SK-N-SH (cell line): ENCODE measurements around the gene DMD. TPM values are rescaled to one million over a fixed set of nuclear protein-coding genes. Genes with fewer than 3 reads are reported as not detected.

Experiments
- CTCF ChIA-PET: fragments of 300-600, 350-600 bp; formaldehyde crosslinking; extraction: SDS; loops from one replicate; lab custom pipeline; 2021; lab: Yijun Ruan, JAX
- POLR2A ChIA-PET: fragments of 350-600 bp; sonication (Branson Sonifier 250); formaldehyde crosslinking; extraction: SDS; loops from one replicate; lab custom pipeline; 2020; ENCODE audit warnings: antibody characterized with exemption, inconsistent platforms; lab: Yijun Ruan, JAX
- DNase-seq: peaks from one replicate; pipeline ENCODE4 v3.0.0; 2012
- H2AFZ ChIP-seq: fragments of 200-600 bp; sonication (generic); 2 replicates; pipeline ENCODE4 v1.8.1; 2016; ENCODE audit warnings: antibody characterized with exemption, mild to moderate bottlenecking, low read depth
- H3F3A ChIP-seq: fragments of 200-600 bp; sonication (generic); replicated peaks from 2 replicates; pipeline ENCODE3; 2016; ENCODE audit warnings: antibody characterized with exemption, mild to moderate bottlenecking; ENCODE audit not compliant: insufficient read depth
- H3K27ac ChIP-seq, 2 experiments: fragments of 200-500 bp in 1 of 2; fragments of 200-600 bp in 1 of 2; sonication (Bioruptor generic) in 1 of 2; sonication (generic), shearing (Covaris generic) in 1 of 2; 2 replicates each; pipeline versions ENCODE4 v1.5.1 to v1.6.1; 2014 to 2016; ENCODE audit warnings: low read depth in 2 of 2, inconsistent platforms in 1 of 2, low read length in 1 of 2, mild to moderate bottlenecking in 1 of 2, mixed read lengths in 1 of 2
- H3K27me3 ChIP-seq: fragments of 200-600 bp; sonication (generic), shearing (Covaris generic); 2 replicates; pipeline ENCODE4 v1.6.1; 2016; ENCODE audit warnings: mixed run types; ENCODE audit not compliant: insufficient read depth
- H3K36me3 ChIP-seq, 2 experiments: fragments of 200-500 bp in 1 of 2; fragments of 200-600 bp in 1 of 2; sonication (Bioruptor generic) in 1 of 2; sonication (generic) in 1 of 2; replicated peaks in 1 of 2; 2 replicates each; pipeline versions ENCODE3 to v1.5.1; 2014 to 2016; ENCODE audit warnings: low read length in 1 of 2, mild to moderate bottlenecking in 1 of 2; ENCODE audit not compliant: insufficient read depth in 2 of 2, control insufficient read depth in 1 of 2
- H3K4me1 ChIP-seq, 2 experiments: fragments of 200-500 bp in 1 of 2; fragments of 200-600 bp in 1 of 2; sonication (Bioruptor generic) in 1 of 2; sonication (generic), shearing (Covaris generic) in 1 of 2; 2 replicates each; pipeline versions ENCODE4 v1.5.1 to v1.6.1; 2014 to 2016; ENCODE audit warnings: low read depth in 1 of 2, low read length in 1 of 2, mixed run types in 1 of 2; ENCODE audit not compliant: insufficient read depth in 2 of 2, control insufficient read depth in 1 of 2
- H3K4me2 ChIP-seq: fragments of 200-600 bp; sonication (generic), shearing (Covaris generic); 2 replicates; pipeline ENCODE4 v1.6.1; 2017; ENCODE audit warnings: mixed run types
- H3K4me3 ChIP-seq, 2 experiments: fragments of 200-500 bp in 1 of 2; fragments of 200-600 bp in 1 of 2; sonication (Bioruptor generic) in 1 of 2; sonication (generic), shearing (Covaris generic) in 1 of 2; 2 replicates each; pipeline versions ENCODE4 v1.5.1 to v1.8.1; 2014 to 2016; ENCODE audit warnings: low read depth in 2 of 2, inconsistent platforms in 1 of 2, low read length in 1 of 2, mild to moderate bottlenecking in 1 of 2, mixed read lengths in 1 of 2, moderate library complexity in 1 of 2
- H3K79me2 ChIP-seq: fragments of 200-600 bp; sonication (generic); 2 replicates; pipeline ENCODE4 v1.8.1; 2017; ENCODE audit warnings: mild to moderate bottlenecking; ENCODE audit not compliant: insufficient read depth
- H3K9ac ChIP-seq: fragments of 200-600 bp; sonication (generic); 2 replicates; pipeline ENCODE4 v1.6.1; 2017; ENCODE audit warnings: mixed run types
- H3K9me2 ChIP-seq: fragments of 200-600 bp; sonication (generic); 2 replicates; pipeline ENCODE4 v1.6.1; 2017; ENCODE audit warnings: mixed run types
- H3K9me3 ChIP-seq: fragments of 200-600 bp; sonication (generic); 2 replicates; pipeline ENCODE4 v1.6.1; 2017; ENCODE audit warnings: mixed run types, mild to moderate bottlenecking, moderate library complexity
- H4K20me1 ChIP-seq: fragments of 200-600 bp; sonication (generic); 2 replicates; pipeline ENCODE4 v1.6.1; 2017; ENCODE audit warnings: mild to moderate bottlenecking, mixed run types; ENCODE audit not compliant: insufficient read depth
- CHD2 ChIP-seq: fragments of 150-350 bp; IDR thresholded peaks from 2 replicates; pipeline ENCODE4 v1.6.1; 2018; ENCODE audit warnings: low read length; ENCODE audit not compliant: partially characterized antibody
- ELF1 ChIP-seq: IDR thresholded peaks from 2 replicates; pipeline ENCODE4 v1.4.0; 2012
- EP300 ChIP-seq, 2 experiments: IDR thresholded peaks; 2 replicates each; pipeline versions ENCODE4 v1.4.0 to v1.6.1; 2012; ENCODE audit warnings: borderline replicate concordance in 1 of 2, low read depth in 1 of 2, low read length in 1 of 2
- FOXM1 ChIP-seq: IDR thresholded peaks from 2 replicates; pipeline ENCODE4 v1.4.0; 2012; ENCODE audit warnings: low read depth, mild to moderate bottlenecking
- GABPA ChIP-seq: IDR thresholded peaks from 2 replicates; pipeline ENCODE4 v1.4.0; 2012; ENCODE audit warnings: low read depth, mild to moderate bottlenecking
- MEF2A ChIP-seq: IDR thresholded peaks from 2 replicates; pipeline ENCODE4 v1.4.0; 2012; ENCODE audit warnings: low read depth, borderline replicate concordance
- RAD21 ChIP-seq: IDR thresholded peaks from 2 replicates; pipeline ENCODE4 v1.6.1; 2012; ENCODE audit warnings: mild to moderate bottlenecking, low read length
- RFX5 ChIP-seq: IDR thresholded peaks from 2 replicates; pipeline ENCODE4 v1.6.1; 2012; ENCODE audit warnings: mild to moderate bottlenecking, improper control_type of control experiment, low read length
- RXRA ChIP-seq: IDR thresholded peaks from 2 replicates; pipeline ENCODE4 v1.4.0; 2012; ENCODE audit warnings: low read depth, mild to moderate bottlenecking, borderline replicate concordance
- SMC3 ChIP-seq: IDR thresholded peaks from 2 replicates; pipeline ENCODE4 v1.6.1; 2012; ENCODE audit warnings: low read depth, low read length, improper control_type of control experiment
- TCF12 ChIP-seq: IDR thresholded peaks from 2 replicates; pipeline ENCODE4 v1.4.0; 2012
- TEAD4 ChIP-seq: IDR thresholded peaks from 2 replicates; pipeline ENCODE4 v1.4.0; 2012; ENCODE audit warnings: mild to moderate bottlenecking, borderline replicate concordance; ENCODE audit not compliant: insufficient read depth
- ZBTB33 ChIP-seq: IDR thresholded peaks from 2 replicates; pipeline ENCODE4 v1.4.0; 2012; ENCODE audit warnings: low read depth, borderline replicate concordance
- WGBS: methylation state at CpG from one replicate; pipeline ENCODE4 v1.1.6; 2017; ENCODE audit warnings: low lambda C conversion rate; 5-methylcytosine and 5-hydroxymethylcytosine counted together
- polyA plus RNA-seq, 3 experiments: library from polyadenylated mRNA; depleted of rRNA; stranded (reverse); fragments of >200 nt; gene quantifications; 2 replicates each; pipeline ENCODE4 v1.2.3, GENCODE V29; 2012
- TF ChIP-seq, protein P1 (sequence below): IDR thresholded peaks from 2 replicates; pipeline ENCODE4 v1.6.1; 2012; ENCODE audit warnings: mild to moderate bottlenecking, low read depth, low read length, moderate library complexity
- TF ChIP-seq, protein P2 (sequence below): IDR thresholded peaks from 2 replicates; pipeline ENCODE4 v1.4.0; 2012; ENCODE audit warnings: low read depth

Gene DMD
- polyA plus RNA-seq, 1 of the 3 experiments (the other 2 are of a cell fraction), result 3.9 TPM

DNA sequence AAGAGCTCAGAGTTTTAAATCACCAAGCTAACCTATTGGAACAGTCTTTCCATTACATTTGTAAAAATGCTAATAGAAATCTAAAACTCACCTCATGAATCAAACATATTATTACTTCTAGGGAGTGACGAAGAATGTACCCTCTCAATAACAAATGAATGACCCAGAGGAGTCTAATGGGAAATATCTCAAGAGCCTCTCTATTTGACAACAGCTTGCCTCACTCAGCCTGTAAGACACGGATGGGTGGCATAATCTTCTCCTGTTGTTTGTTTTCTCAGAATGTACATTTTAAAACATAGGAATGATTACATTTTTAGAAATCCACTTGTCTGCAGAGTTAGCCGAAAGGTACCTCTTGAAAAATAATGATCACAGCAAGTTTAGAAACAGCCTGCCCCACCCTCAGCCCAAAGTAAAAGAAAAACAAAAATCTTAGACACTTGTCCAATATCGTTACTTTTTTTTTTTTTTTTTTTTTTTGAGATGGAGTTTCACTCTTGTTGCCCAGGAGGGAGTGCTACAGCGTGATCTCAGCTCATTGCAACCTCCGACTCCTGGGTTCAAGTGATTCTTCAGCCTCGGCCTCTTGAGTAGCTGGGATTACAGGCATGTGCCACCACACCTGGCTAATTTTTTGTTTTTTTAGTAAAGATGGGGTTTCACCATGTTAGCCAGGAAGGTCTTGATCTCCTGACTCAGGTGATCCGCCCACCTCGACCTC is 1955.9 kb downstream of the DMD start:
- no peak for DNase-seq
- Histone ChIP-seq H3K36me3 (no peaks in the 10 kb centered on the region), H3K4me2 (no peak overlapping the region), H3K79me2 (no peaks in the 10 kb centered on the region), H3K27ac (no peak overlapping the region), H3K9me3 (no peaks in the 10 kb centered on the region), H3K9me2 (no peaks in the 10 kb centered on the region), H3K4me1 (no peaks in the 10 kb centered on the region), H3F3A (no peaks in the 10 kb centered on the region), H3K9ac (no peak overlapping the region), H3K4me3 (no peak overlapping the region), H3K27me3 (no peaks in the 10 kb centered on the region), H4K20me1 (no peaks in the 10 kb centered on the region), H2AFZ (no peak overlapping the region)
- ChIA-PET POLR2A (no interaction called here), CTCF (no interaction called here)
- TF ChIP-seq TEAD4 (no peak), TCF12 (no peak), FOXM1 (no peak), ELF1 (no peak), ZBTB33 (no peak), RAD21 (no peak), EP300 (IDR thresholded peaks at IDR 0.05; ENCODE audit: borderline replicate concordance in 1 of 2, low read depth in 1 of 2, low read length in 1 of 2) (no peak), RXRA (no peak), GABPA (no peak), RFX5 (no peak), SMC3 (no peak), MEF2A (no peak), CHD2 (no peak)
- TF ChIP-seq, protein P1, sequence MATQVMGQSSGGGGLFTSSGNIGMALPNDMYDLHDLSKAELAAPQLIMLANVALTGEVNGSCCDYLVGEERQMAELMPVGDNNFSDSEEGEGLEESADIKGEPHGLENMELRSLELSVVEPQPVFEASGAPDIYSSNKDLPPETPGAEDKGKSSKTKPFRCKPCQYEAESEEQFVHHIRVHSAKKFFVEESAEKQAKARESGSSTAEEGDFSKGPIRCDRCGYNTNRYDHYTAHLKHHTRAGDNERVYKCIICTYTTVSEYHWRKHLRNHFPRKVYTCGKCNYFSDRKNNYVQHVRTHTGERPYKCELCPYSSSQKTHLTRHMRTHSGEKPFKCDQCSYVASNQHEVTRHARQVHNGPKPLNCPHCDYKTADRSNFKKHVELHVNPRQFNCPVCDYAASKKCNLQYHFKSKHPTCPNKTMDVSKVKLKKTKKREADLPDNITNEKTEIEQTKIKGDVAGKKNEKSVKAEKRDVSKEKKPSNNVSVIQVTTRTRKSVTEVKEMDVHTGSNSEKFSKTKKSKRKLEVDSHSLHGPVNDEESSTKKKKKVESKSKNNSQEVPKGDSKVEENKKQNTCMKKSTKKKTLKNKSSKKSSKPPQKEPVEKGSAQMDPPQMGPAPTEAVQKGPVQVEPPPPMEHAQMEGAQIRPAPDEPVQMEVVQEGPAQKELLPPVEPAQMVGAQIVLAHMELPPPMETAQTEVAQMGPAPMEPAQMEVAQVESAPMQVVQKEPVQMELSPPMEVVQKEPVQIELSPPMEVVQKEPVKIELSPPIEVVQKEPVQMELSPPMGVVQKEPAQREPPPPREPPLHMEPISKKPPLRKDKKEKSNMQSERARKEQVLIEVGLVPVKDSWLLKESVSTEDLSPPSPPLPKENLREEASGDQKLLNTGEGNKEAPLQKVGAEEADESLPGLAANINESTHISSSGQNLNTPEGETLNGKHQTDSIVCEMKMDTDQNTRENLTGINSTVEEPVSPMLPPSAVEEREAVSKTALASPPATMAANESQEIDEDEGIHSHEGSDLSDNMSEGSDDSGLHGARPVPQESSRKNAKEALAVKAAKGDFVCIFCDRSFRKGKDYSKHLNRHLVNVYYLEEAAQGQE, result no peak
- TF ChIP-seq, protein P2, sequence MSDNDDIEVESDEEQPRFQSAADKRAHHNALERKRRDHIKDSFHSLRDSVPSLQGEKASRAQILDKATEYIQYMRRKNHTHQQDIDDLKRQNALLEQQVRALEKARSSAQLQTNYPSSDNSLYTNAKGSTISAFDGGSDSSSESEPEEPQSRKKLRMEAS, result no peak
- WGBS, result 40% methylated on average over 9 of the region's 9 CpGs
